ENCODE measurements around the gene PBX1.

Gene PBX1

GRCh38 chr1:164707868-164708331 lies 148.9 kb downstream of the PBX1 start:
- no peak overlapping the region for H3K4me3 ChIP-seq (ENCODE audit: low read depth, low read length)
- DNase-seq (ENCODE audit: low read depth), result no peak
- TF ChIP-seq, protein P1, sequence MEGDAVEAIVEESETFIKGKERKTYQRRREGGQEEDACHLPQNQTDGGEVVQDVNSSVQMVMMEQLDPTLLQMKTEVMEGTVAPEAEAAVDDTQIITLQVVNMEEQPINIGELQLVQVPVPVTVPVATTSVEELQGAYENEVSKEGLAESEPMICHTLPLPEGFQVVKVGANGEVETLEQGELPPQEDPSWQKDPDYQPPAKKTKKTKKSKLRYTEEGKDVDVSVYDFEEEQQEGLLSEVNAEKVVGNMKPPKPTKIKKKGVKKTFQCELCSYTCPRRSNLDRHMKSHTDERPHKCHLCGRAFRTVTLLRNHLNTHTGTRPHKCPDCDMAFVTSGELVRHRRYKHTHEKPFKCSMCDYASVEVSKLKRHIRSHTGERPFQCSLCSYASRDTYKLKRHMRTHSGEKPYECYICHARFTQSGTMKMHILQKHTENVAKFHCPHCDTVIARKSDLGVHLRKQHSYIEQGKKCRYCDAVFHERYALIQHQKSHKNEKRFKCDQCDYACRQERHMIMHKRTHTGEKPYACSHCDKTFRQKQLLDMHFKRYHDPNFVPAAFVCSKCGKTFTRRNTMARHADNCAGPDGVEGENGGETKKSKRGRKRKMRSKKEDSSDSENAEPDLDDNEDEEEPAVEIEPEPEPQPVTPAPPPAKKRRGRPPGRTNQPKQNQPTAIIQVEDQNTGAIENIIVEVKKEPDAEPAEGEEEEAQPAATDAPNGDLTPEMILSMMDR (IDR thresholded peaks at IDR 0.05; ENCODE audit: low read depth, low read length, missing control alignments), result no peak

- no peak overlapping the region for H3K4me3 ChIP-seq (ENCODE audit: low read depth, low read length)
- no peak for DNase-seq (ENCODE audit: low read depth)
- TF ChIP-seq, protein P1 (IDR thresholded peaks at IDR 0.05; ENCODE audit: low read depth, low read length, missing control alignments), result no peak
These were observed 149.6 kb downstream of the PBX1 start for GRCh38 chr1:164708596-164708995.

- no peak overlapping the region for H3K4me3 ChIP-seq (ENCODE audit: low read depth, low read length)
- TF ChIP-seq, protein P1 (IDR thresholded peaks at IDR 0.05; ENCODE audit: low read depth, low read length, missing control alignments), result no peak
- DNase-seq (ENCODE audit: low read depth), result no peak
These were observed 150.1 kb downstream of the PBX1 start for GRCh38 chr1:164709126-164709525.

GRCh38 chr1:164709541-164710278 lies 150.7 kb downstream of the PBX1 start:
- TF ChIP-seq, protein P1 (IDR thresholded peaks at IDR 0.05; ENCODE audit: low read depth, low read length, missing control alignments), result no peak
- no peak overlapping the region for H3K4me3 ChIP-seq (ENCODE audit: low read depth, low read length)
- DNase-seq (ENCODE audit: low read depth), result no peak

DNA sequence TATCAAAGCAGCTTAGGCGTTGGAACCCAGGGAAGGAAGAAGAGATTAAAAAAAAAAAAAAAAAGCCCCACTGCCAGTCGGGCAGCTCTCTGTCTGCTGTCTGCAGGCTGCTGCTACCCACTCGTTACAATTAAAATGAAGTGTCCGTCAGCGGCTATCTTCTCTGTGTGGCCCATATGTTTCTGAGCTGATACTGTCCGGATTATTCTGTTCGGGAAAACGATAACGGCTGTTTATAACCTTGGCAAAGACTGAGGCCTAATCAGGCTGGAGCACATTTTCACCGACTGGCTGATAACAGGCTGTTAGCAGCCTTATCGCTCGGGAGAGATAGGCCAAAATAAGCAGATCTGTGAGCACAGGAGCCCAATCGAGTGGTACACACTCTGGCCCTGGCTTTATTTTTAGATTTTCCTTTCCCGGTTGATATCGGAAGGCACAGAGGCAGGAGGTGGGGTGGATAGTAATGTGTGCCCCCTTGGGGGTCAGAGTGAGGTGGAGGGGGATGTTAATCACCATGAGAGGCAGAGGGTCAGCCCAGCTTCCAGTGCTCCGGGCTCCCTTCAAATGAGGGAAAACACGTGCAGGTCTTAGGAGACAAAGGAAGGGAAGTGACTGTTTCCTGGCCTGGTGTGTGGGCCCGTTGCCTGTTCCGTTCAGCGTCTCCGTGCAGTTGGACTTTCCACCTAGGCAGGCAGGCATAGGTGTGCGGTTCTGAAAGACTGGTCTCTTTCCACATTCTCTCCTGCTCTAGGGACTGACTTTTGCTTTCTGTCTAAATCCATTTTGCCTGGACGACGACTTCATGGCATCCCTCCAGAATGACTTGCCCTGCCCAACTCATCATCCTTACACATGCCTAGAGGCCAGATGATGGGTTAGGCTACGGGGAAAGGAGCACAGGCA lies 153.4 kb downstream of the PBX1 start:
- DNase-seq (ENCODE audit: low read depth), result no peak
- TF ChIP-seq, protein P1 (IDR thresholded peaks at IDR 0.05; ENCODE audit: low read depth, low read length, missing control alignments), result no peak
- H3K4me3 ChIP-seq (ENCODE audit: low read depth, low read length), result no peak overlapping the region

DNA sequence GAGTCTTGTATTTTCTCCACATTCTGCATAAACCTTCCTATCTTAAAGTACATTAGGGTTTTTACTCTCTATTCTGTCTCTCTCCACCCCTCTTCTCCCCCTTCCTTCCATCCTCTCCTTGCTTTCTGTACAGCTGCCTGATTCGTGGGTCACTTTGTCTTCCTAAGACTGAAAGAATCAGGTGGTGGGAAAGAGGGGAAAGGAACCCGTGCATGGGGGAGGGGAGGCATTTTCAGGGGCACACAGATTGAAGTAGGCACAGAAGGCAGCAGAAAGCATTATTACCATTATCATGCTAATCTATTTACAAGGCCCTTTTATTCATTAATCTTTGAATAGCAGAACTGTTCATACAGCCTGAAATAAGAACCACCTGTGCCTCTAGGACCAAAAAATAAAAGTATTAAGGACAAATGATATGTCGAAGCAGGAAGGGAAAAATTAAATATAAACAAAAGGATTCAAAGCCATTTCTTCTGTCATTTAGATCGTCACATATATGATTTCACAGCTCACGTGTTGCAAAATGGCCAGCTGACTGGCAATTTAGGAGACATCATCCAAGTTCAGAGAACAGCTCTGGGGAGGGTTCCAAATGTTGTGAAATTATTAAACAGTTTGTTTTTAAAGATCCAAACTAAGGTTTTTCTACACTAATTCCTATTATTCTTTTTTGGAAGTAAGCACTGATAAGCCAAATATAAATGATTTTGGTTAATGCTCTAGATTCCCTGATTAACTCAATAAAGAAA lies 154.6 kb downstream of the PBX1 start:
- DNase-seq (ENCODE audit: low read depth), result no peak
- TF ChIP-seq, protein P1 (IDR thresholded peaks at IDR 0.05; ENCODE audit: low read depth, low read length, missing control alignments), result no peak

More for the DNA sequence above, 154.6 kb downstream of the PBX1 start:
- no peak overlapping the region for H3K4me3 ChIP-seq (ENCODE audit: low read depth, low read length)
